Liver (tissue), 9 donors: Measurements from ENCODE around the gene GNAT2. TPM values are rescaled to one million over a fixed set of nuclear protein-coding genes. Genes with fewer than 3 reads are reported as not detected.

Experiments
- DNase-seq: peaks from one replicate; pipeline ENCODE4 v3.0.0-alpha.2; 2017; ENCODE audit warnings: low spot score
- H3K27ac ChIP-seq, 2 donors: one replicate each; pipeline ENCODE4 v1.7.0; 2013; ENCODE audit warnings: inconsistent platforms in 2 of 2, low read length in 2 of 2, control low read depth in 1 of 2, low read depth in 1 of 2, mild to moderate bottlenecking in 1 of 2
- H3K27me3 ChIP-seq, 4 donors: one replicate each; pipeline versions ENCODE4 v1.6.1 to v1.7.0; 2013; ENCODE audit warnings: low read length in 3 of 4, inconsistent platforms in 1 of 4, mild to moderate bottlenecking in 1 of 4, moderate library complexity in 1 of 4; ENCODE audit not compliant: control insufficient read depth in 4 of 4, insufficient read depth in 4 of 4
- H3K36me3 ChIP-seq, 4 donors: one replicate each; pipeline versions ENCODE4 v1.6.1 to v1.7.0; 2013; ENCODE audit warnings: low read length in 3 of 4, mild to moderate bottlenecking in 3 of 4, low read depth in 1 of 4, moderate library complexity in 1 of 4; ENCODE audit not compliant: control insufficient read depth in 4 of 4, insufficient read depth in 3 of 4
- H3K4me1 ChIP-seq, 4 donors: one replicate each; pipeline versions ENCODE4 v1.6.1 to v1.7.0; 2013; ENCODE audit warnings: low read length in 3 of 4, mild to moderate bottlenecking in 3 of 4, moderate library complexity in 1 of 4; ENCODE audit not compliant: control insufficient read depth in 4 of 4, insufficient read depth in 4 of 4
- H3K4me3 ChIP-seq, 3 donors: one replicate each; pipeline versions ENCODE4 v1.6.1 to v1.7.0; 2013; ENCODE audit warnings: low read length in 3 of 3, control low read depth in 1 of 3, low read depth in 1 of 3, mild to moderate bottlenecking in 1 of 3
- H3K9ac ChIP-seq, 2 donors: one replicate each; pipeline ENCODE4 v1.7.0; 2013; ENCODE audit warnings: low read length in 2 of 2, mild to moderate bottlenecking in 2 of 2, moderate library complexity in 2 of 2, control low read depth in 1 of 2, low read depth in 1 of 2
- H3K9me3 ChIP-seq, 4 donors: one replicate each; pipeline versions ENCODE4 v1.6.1 to v1.7.0; 2013; ENCODE audit warnings: low read length in 3 of 4; ENCODE audit not compliant: control insufficient read depth in 4 of 4
- ATF3 ChIP-seq: IDR thresholded peaks from 2 replicates; pipeline ENCODE4 v1.6.1; 2016; ENCODE audit warnings: antibody characterized with exemption
- FOXA1 ChIP-seq: IDR thresholded peaks from 2 replicates; pipeline ENCODE4 v1.6.1; 2016; ENCODE audit warnings: antibody characterized with exemption
- FOXA2 ChIP-seq: IDR thresholded peaks from 2 replicates; pipeline ENCODE4 v1.6.1; 2016; ENCODE audit warnings: antibody characterized with exemption
- GABPA ChIP-seq, 2 donors: IDR thresholded peaks in 1 of 2; conservative IDR thresholded peaks in 1 of 2; 2 replicates each; pipeline ENCODE4 v1.6.1; 2016; ENCODE audit warnings: antibody characterized with exemption in 2 of 2, mild to moderate bottlenecking in 1 of 2, moderate library complexity in 1 of 2
- HNF4G ChIP-seq: IDR thresholded peaks from 2 replicates; pipeline ENCODE4 v1.6.1; 2016; ENCODE audit warnings: antibody characterized with exemption
- JUND ChIP-seq, 2 donors: IDR thresholded peaks; 2 replicates each; pipeline ENCODE4 v1.6.1; 2016; ENCODE audit warnings: antibody characterized with exemption in 2 of 2
- MAX ChIP-seq: IDR thresholded peaks from 2 replicates; pipeline ENCODE4 v1.6.1; 2016; ENCODE audit warnings: antibody characterized with exemption
- NR2F2 ChIP-seq: IDR thresholded peaks from 2 replicates; pipeline ENCODE4 v1.6.1; 2016; ENCODE audit warnings: antibody characterized with exemption
- RAD21 ChIP-seq, 2 donors: IDR thresholded peaks; 2 replicates each; pipeline ENCODE4 v1.6.1; 2016; ENCODE audit warnings: antibody characterized with exemption in 2 of 2, mild to moderate bottlenecking in 2 of 2
- REST ChIP-seq: IDR thresholded peaks from 2 replicates; pipeline ENCODE4 v1.6.1; 2016; ENCODE audit warnings: antibody characterized with exemption, mild to moderate bottlenecking
- RXRA ChIP-seq, 2 donors: IDR thresholded peaks; 2 replicates each; pipeline ENCODE4 v1.6.1; 2017 to 2018; ENCODE audit warnings: antibody characterized with exemption in 2 of 2, mild to moderate bottlenecking in 1 of 2
- SP1 ChIP-seq: IDR thresholded peaks from 2 replicates; pipeline ENCODE4 v1.6.1; 2018; ENCODE audit warnings: antibody characterized with exemption, mild to moderate bottlenecking
- TAF1 ChIP-seq: conservative IDR thresholded peaks from 2 replicates; pipeline ENCODE4 v1.6.1; 2016; ENCODE audit warnings: antibody characterized with exemption, mild to moderate bottlenecking
- YY1 ChIP-seq: IDR thresholded peaks from 2 replicates; pipeline ENCODE4 v1.6.1; 2016; ENCODE audit warnings: antibody characterized with exemption, mild to moderate bottlenecking
- ZBTB33 ChIP-seq: IDR thresholded peaks from 2 replicates; pipeline ENCODE4 v1.6.1; 2016; ENCODE audit warnings: antibody characterized with exemption
- WGBS: extraction: QIAGEN DNeasy Blood & Tissue Kit; methylation state at CpG from one replicate; pipeline ENCODE4 v1.1.7; 2013; 5-methylcytosine and 5-hydroxymethylcytosine counted together
- polyA plus RNA-seq, 2 donors: library from polyadenylated mRNA; stranded (reverse) in 1 of 2; unstranded in 1 of 2; fragments of 200-250 nt in 1 of 2; fragments of >200 nt in 1 of 2; fragmentation: Nextera tagmentation in 1 of 2; extraction: Ambion mirVana in 1 of 2; gene quantifications; one replicate each; pipeline versions ENCODE4 v1.2.1 to v1.2.3, GENCODE V29; 2013 to 2015
- total RNA-seq, 2 donors: library from RNA; depleted of rRNA; stranded (reverse); fragments of >200 nt; gene quantifications; one replicate each; pipeline ENCODE4 v1.2.3, GENCODE V29; 2014
- donor health status: healthy.
- donor health status: healthy.
- donor health status: healthy.
- donor health status: healthy.
- donor health status: healthy.

The GNAT2 gene
- total and polyA plus RNA-seq, 4 donors = 0.09 to 0.17 (median 0.17) TPM; not detected in 1

- Histone ChIP-seq H3K27ac (no peak overlapping the region), H3K36me3 (peaks cover 9 to 37% (median 19%) of the 10 kb centered on the region in 4 donors), H3K9ac (no peak overlapping the region), H3K27me3 (no peaks in the 10 kb centered on the region), H3K4me1 (peaks cover 5 to 39% (median 28%) of the 10 kb centered on the region in 4 donors), H3K4me3 (no peak overlapping the region), H3K9me3 (no peaks in the 10 kb centered on the region)
- no peak for TF ChIP-seq MAX
- TF ChIP-seq YY1 = no peak
- TF ChIP-seq NR2F2 = no peak
- no peak for TF ChIP-seq JUND (IDR thresholded peaks at IDR 0.05)
- no peak for TF ChIP-seq RAD21 (IDR thresholded peaks at IDR 0.05)
- no peak for TF ChIP-seq FOXA2
- 83% methylated on average over 17 of the region's 17 CpGs for WGBS
- DNase-seq = no peak
These were observed 5.0 kb upstream of the GNAT2 start for GRCh38 chr1:109624201-109625010.

GRCh38 chr1:109623601-109624161, 4.3 kb upstream of the GNAT2 start:
- 78% methylated on average over 11 of the region's 11 CpGs for WGBS
- no peak overlapping the region for H3K27ac ChIP-seq
- no peaks in the 10 kb centered on the region for H3K27me3 ChIP-seq
- no peaks in the 10 kb centered on the region for H3K9me3 ChIP-seq
- peaks cover 8 to 29% (median 16%) of the 10 kb centered on the region in 4 donors for H3K36me3 ChIP-seq
- DNase-seq = no peak
- TF ChIP-seq HNF4G (no peak), RXRA (IDR thresholded peaks at IDR 0.05) (no peak), RAD21 (IDR thresholded peaks at IDR 0.05) (no peak), ZBTB33 (no peak), SP1 (no peak), FOXA2 (no peak), NR2F2 (no peak), FOXA1 (no peak)
- no peak overlapping the region for H3K9ac ChIP-seq
- peaks cover 8 to 46% (median 35%) of the 10 kb centered on the region in 4 donors for H3K4me1 ChIP-seq
- no peak overlapping the region for H3K4me3 ChIP-seq

GRCh38 chr1:109622895-109623294, 3.5 kb upstream of the GNAT2 start:
- 84% methylated on average over 3 of the region's 3 CpGs for WGBS
- Histone ChIP-seq H3K4me3 (no peak overlapping the region), H3K4me1 (peaks cover 8 to 53% (median 41%) of the 10 kb centered on the region in 4 donors), H3K9me3 (no peaks in the 10 kb centered on the region), H3K36me3 (peaks cover 3 to 22% (median 11%) of the 10 kb centered on the region in 4 donors), H3K27me3 (no peaks in the 10 kb centered on the region), H3K9ac (no peak overlapping the region), H3K27ac (no peak overlapping the region)
- no peak for DNase-seq
- no peak for TF ChIP-seq JUND (IDR thresholded peaks at IDR 0.05)
- no peak for TF ChIP-seq TAF1
- TF ChIP-seq RAD21 (IDR thresholded peaks at IDR 0.05) = no peak
- no peak for TF ChIP-seq REST
- no peak for TF ChIP-seq ZBTB33
- no peak for TF ChIP-seq ATF3
- no peak for TF ChIP-seq GABPA (IDR thresholded peaks at IDR 0.05 in 1 of 2, conservative IDR thresholded peaks at IDR 0.05 in 1 of 2)
- no peak for TF ChIP-seq FOXA1
- TF ChIP-seq YY1 = no peak
- no peak for TF ChIP-seq SP1
- no peak for TF ChIP-seq MAX
